HEK293 (cell line): ENCODE measurements around the gene NPTX1.

Source experiments
- FEZF1 ChIP-seq: fragments of 450-650 bp; formaldehyde crosslinking; IDR thresholded peaks from 2 replicates; pipeline ENCODE4 v1.5.1; 2016; ENCODE audit warnings: missing biosample characterization, missing genetic modification characterization
- GFI1B ChIP-seq: fragments of 450-650 bp; formaldehyde crosslinking; IDR thresholded peaks from 2 replicates; pipeline ENCODE4 v1.5.1; 2016; ENCODE audit warnings: missing biosample characterization, missing genetic modification characterization
- GLIS1 ChIP-seq: fragments of 450-650 bp; formaldehyde crosslinking; IDR thresholded peaks from 2 replicates; pipeline ENCODE4 v1.5.1; 2016; ENCODE audit warnings: missing biosample characterization, missing genetic modification characterization
- GLIS2 ChIP-seq: fragments of 450-650 bp; formaldehyde crosslinking; IDR thresholded peaks from 2 replicates; pipeline ENCODE4 v1.5.1; 2016; ENCODE audit warnings: missing biosample characterization, missing genetic modification characterization
- HOXC10 ChIP-seq: sonication (generic); formaldehyde crosslinking; IDR thresholded peaks from 2 replicates; pipeline ENCODE4 v1.8.1; 2023; ENCODE audit warnings: mild to moderate bottlenecking, missing genetic modification reagents
- KLF16 ChIP-seq: fragments of 450-650 bp; formaldehyde crosslinking; IDR thresholded peaks from 2 replicates; pipeline ENCODE4 v1.5.1; 2017; ENCODE audit warnings: missing biosample characterization, missing genetic modification characterization
- MYNN ChIP-seq: fragments of 450-650 bp; formaldehyde crosslinking; IDR thresholded peaks from 2 replicates; pipeline ENCODE4 v1.5.1; 2016; ENCODE audit warnings: missing biosample characterization, missing genetic modification characterization, borderline replicate concordance
- SETDB1 ChIP-seq: IDR thresholded peaks from one replicate; pipeline ENCODE4 v1.6.1; 2017; ENCODE audit warnings: mild to moderate bottlenecking, low read length, moderate library complexity, mixed read lengths; ENCODE audit not compliant: insufficient read length
- SP7 ChIP-seq: fragments of 450-650 bp; formaldehyde crosslinking; IDR thresholded peaks from 2 replicates; pipeline ENCODE4 v1.5.1; 2016; ENCODE audit warnings: missing biosample characterization, missing genetic modification characterization
- WT1 ChIP-seq: fragments of 450-650 bp; formaldehyde crosslinking; IDR thresholded peaks from 2 replicates; pipeline ENCODE4 v1.5.1; 2016; ENCODE audit warnings: missing biosample characterization, missing genetic modification characterization
- ZBTB1 ChIP-seq: fragments of 450-650 bp; formaldehyde crosslinking; IDR thresholded peaks from 2 replicates; pipeline ENCODE4 v1.5.1; 2016; ENCODE audit warnings: missing biosample characterization, missing genetic modification characterization
- ZFP3 ChIP-seq: fragments of 450-650 bp; formaldehyde crosslinking; IDR thresholded peaks from 2 replicates; pipeline ENCODE4 v1.5.1; 2016; ENCODE audit warnings: low read depth, missing biosample characterization, missing genetic modification characterization
- ZFP69B ChIP-seq: fragments of 450-650 bp; formaldehyde crosslinking; IDR thresholded peaks from 2 replicates; pipeline ENCODE4 v1.5.1; 2016; ENCODE audit warnings: missing biosample characterization, missing genetic modification characterization
- ZIC2 ChIP-seq: fragments of 450-650 bp; formaldehyde crosslinking; IDR thresholded peaks from 2 replicates; pipeline ENCODE4 v1.5.1; 2016; ENCODE audit warnings: missing biosample characterization, missing genetic modification characterization
- ZNF16 ChIP-seq: fragments of 450-650 bp; formaldehyde crosslinking; IDR thresholded peaks from 2 replicates; pipeline ENCODE4 v1.5.1; 2016; ENCODE audit warnings: low read depth, missing biosample characterization, missing genetic modification characterization
- ZNF175 ChIP-seq: fragments of 450-650 bp; formaldehyde crosslinking; IDR thresholded peaks from 2 replicates; pipeline ENCODE4 v1.5.1; 2016; ENCODE audit warnings: missing biosample characterization, missing genetic modification characterization
- ZNF2 ChIP-seq: fragments of 450-650 bp; formaldehyde crosslinking; IDR thresholded peaks from 2 replicates; pipeline ENCODE4 v1.5.1; 2016; ENCODE audit warnings: missing biosample characterization, missing genetic modification characterization
- ZNF202 ChIP-seq: fragments of 450-650 bp; formaldehyde crosslinking; IDR thresholded peaks from 2 replicates; pipeline ENCODE4 v1.5.1; 2016; ENCODE audit warnings: missing biosample characterization, missing genetic modification characterization, borderline replicate concordance
- ZNF211 ChIP-seq: fragments of 450-650 bp; formaldehyde crosslinking; IDR thresholded peaks from 2 replicates; pipeline ENCODE4 v1.5.1; 2016; ENCODE audit warnings: low read depth, missing biosample characterization, missing genetic modification characterization
- ZNF223 ChIP-seq: fragments of 450-650 bp; formaldehyde crosslinking; IDR thresholded peaks from 2 replicates; pipeline ENCODE4 v1.5.1; 2016; ENCODE audit warnings: missing biosample characterization, missing genetic modification characterization
- ZNF23 ChIP-seq: fragments of 450-650 bp; formaldehyde crosslinking; IDR thresholded peaks from 2 replicates; pipeline ENCODE4 v1.5.1; 2016; ENCODE audit warnings: missing biosample characterization, missing genetic modification characterization, borderline replicate concordance
- ZNF274 ChIP-seq, 2 experiments: fragments of 200-500 bp in 1 of 2; fragments of 450-650 bp in 1 of 2; sonication (Bioruptor generic) in 1 of 2; formaldehyde crosslinking in 1 of 2; IDR thresholded peaks; 2 replicates each; pipeline versions ENCODE4 v1.5.1 to v1.6.1; 2014 to 2016; ENCODE audit warnings: borderline replicate concordance in 1 of 2, inconsistent platforms in 1 of 2, low read length in 1 of 2, missing biosample characterization in 1 of 2, missing genetic modification characterization in 1 of 2
- ZNF544 ChIP-seq: fragments of 450-650 bp; formaldehyde crosslinking; IDR thresholded peaks from 2 replicates; pipeline ENCODE4 v1.5.0; 2017; ENCODE audit warnings: missing biosample characterization, missing genetic modification characterization
- ZNF571 ChIP-seq: fragments of 450-650 bp; formaldehyde crosslinking; IDR thresholded peaks from 2 replicates; pipeline ENCODE4 v1.5.0; 2017; ENCODE audit warnings: missing biosample characterization, missing genetic modification characterization
- ZNF600 ChIP-seq: fragments of 450-650 bp; formaldehyde crosslinking; IDR thresholded peaks from 2 replicates; pipeline ENCODE4 v1.5.1; 2016; ENCODE audit warnings: missing biosample characterization, missing genetic modification characterization
- ZNF670 ChIP-seq: fragments of 450-650 bp; formaldehyde crosslinking; IDR thresholded peaks from 2 replicates; pipeline ENCODE4 v1.5.1; 2016; ENCODE audit warnings: missing biosample characterization, missing genetic modification characterization, low read depth
- ZNF707 ChIP-seq: fragments of 450-650 bp; formaldehyde crosslinking; IDR thresholded peaks from 2 replicates; pipeline ENCODE4 v1.5.1; 2016; ENCODE audit warnings: missing biosample characterization, missing genetic modification characterization
- ZNF791 ChIP-seq: fragments of 450-650 bp; formaldehyde crosslinking; IDR thresholded peaks from 2 replicates; pipeline ENCODE4 v1.5.1; 2016; ENCODE audit warnings: missing biosample characterization, missing genetic modification characterization
- TF ChIP-seq, protein P1 (sequence below): fragments of 450-650 bp; formaldehyde crosslinking; IDR thresholded peaks from 2 replicates; pipeline ENCODE4 v1.5.1; 2016; ENCODE audit warnings: missing biosample characterization, missing genetic modification characterization
- TF ChIP-seq, protein P2 (sequence below): fragments of 450-650 bp; formaldehyde crosslinking; IDR thresholded peaks from 2 replicates; pipeline ENCODE4 v1.5.1; 2016; ENCODE audit warnings: missing biosample characterization, missing genetic modification characterization, low read depth
- TF ChIP-seq, protein P3 (sequence below): IDR thresholded peaks from 2 replicates; pipeline ENCODE4 v1.6.1; 2011; ENCODE audit warnings: mild to moderate bottlenecking, low read depth, low read length, borderline replicate concordance
- TF ChIP-seq, protein P4 (sequence below): sonication (generic); formaldehyde crosslinking; IDR thresholded peaks from 2 replicates; pipeline ENCODE4 v1.8.1; 2022; ENCODE audit warnings: mild to moderate bottlenecking, moderate library complexity, missing genetic modification reagents
- TF ChIP-seq, protein P5 (sequence below): fragments of 450-650 bp; formaldehyde crosslinking; IDR thresholded peaks from 2 replicates; pipeline ENCODE4 v1.5.1; 2016; ENCODE audit warnings: missing biosample characterization, missing genetic modification characterization

The NPTX1 gene

DNA sequence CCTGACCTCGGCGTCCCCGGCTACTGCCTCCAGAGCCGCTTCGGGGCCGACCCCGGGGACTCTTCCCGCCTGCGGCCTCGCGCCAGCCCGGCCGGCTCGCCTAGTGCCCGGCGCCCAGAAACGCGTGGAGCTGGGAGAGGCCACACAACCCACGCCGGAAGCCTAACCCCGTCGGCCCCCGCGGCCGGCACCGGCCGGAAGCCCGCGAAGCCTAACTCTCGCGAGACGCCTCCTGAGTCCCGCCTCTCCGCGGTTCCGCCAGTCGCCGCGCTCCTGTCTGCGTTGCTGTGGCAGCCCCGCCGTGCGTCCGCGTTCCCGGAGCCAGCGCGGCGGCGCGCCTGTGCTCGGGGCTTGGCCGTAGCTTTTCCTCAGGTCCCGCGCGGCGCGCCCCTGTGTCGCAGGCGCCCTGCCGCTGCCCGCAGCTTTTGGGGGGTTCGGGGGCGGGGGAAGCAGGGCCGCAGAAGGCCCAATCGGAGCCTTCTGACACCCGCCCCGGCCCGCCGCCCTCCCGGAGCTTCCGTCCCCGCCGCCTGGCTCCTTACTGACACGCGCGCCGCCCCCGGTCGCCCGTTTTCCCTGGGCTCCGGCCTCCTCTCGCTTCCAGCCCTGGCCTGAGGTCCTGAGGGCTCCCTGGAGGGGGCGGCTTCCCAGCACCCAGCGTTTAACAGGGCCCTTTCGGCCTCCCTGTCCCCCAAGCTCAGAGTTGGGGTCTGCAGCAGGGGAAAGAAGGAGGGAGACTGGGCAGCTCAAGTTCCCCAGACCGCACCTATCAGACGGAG lies 21.7 kb downstream of the NPTX1 start (continued):
- no peak for TF ChIP-seq ZBTB1 (tag by site-specific recombination)
- no peak; the same call in 1 of the 2 replicates for TF ChIP-seq ZIC2 (tag by site-specific recombination)
- TF ChIP-seq, protein P1, sequence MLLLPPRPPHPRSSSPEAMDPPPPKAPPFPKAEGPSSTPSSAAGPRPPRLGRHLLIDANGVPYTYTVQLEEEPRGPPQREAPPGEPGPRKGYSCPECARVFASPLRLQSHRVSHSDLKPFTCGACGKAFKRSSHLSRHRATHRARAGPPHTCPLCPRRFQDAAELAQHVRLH = no peak
- no peak for TF ChIP-seq ZNF211 (tag by site-specific recombination)
- no peak for TF ChIP-seq MYNN (tag by site-specific recombination)
- TF ChIP-seq ZNF600 (tag by site-specific recombination) = peak; percentile 66
- TF ChIP-seq ZNF2 = peak; percentile 59; the same call in 1 of the 2 replicates
- no peak for TF ChIP-seq ZNF274 (IDR thresholded peaks at IDR 0.05; ENCODE audit: low read length)
- TF ChIP-seq ZNF274 (tag by site-specific recombination; IDR thresholded peaks at IDR 0.05; ENCODE audit: borderline replicate concordance) = no peak
- TF ChIP-seq GLIS1 = peak; percentile 86
- TF ChIP-seq ZNF175 (tag by site-specific recombination) = no peak
- TF ChIP-seq, protein P2, sequence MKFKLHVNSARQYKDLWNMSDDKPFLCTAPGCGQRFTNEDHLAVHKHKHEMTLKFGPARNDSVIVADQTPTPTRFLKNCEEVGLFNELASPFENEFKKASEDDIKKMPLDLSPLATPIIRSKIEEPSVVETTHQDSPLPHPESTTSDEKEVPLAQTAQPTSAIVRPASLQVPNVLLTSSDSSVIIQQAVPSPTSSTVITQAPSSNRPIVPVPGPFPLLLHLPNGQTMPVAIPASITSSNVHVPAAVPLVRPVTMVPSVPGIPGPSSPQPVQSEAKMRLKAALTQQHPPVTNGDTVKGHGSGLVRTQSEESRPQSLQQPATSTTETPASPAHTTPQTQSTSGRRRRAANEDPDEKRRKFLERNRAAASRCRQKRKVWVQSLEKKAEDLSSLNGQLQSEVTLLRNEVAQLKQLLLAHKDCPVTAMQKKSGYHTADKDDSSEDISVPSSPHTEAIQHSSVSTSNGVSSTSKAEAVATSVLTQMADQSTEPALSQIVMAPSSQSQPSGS (tag by site-specific recombination) = no peak
- no peak for TF ChIP-seq ZNF544 (tag by site-specific recombination)
- TF ChIP-seq ZNF23 (tag by site-specific recombination) = no peak
- TF ChIP-seq, protein P3, sequence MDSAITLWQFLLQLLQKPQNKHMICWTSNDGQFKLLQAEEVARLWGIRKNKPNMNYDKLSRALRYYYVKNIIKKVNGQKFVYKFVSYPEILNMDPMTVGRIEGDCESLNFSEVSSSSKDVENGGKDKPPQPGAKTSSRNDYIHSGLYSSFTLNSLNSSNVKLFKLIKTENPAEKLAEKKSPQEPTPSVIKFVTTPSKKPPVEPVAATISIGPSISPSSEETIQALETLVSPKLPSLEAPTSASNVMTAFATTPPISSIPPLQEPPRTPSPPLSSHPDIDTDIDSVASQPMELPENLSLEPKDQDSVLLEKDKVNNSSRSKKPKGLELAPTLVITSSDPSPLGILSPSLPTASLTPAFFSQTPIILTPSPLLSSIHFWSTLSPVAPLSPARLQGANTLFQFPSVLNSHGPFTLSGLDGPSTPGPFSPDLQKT = peak; percentile 72; the same call in 1 of the 2 replicates
- TF ChIP-seq ZNF16 (tag by site-specific recombination) = no peak
- no peak for TF ChIP-seq SETDB1
- TF ChIP-seq, protein P4, sequence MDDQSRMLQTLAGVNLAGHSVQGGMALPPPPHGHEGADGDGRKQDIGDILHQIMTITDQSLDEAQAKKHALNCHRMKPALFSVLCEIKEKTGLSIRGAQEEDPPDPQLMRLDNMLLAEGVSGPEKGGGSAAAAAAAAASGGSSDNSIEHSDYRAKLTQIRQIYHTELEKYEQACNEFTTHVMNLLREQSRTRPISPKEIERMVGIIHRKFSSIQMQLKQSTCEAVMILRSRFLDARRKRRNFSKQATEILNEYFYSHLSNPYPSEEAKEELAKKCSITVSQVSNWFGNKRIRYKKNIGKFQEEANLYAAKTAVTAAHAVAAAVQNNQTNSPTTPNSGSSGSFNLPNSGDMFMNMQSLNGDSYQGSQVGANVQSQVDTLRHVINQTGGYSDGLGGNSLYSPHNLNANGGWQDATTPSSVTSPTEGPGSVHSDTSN (CRISPR knock-in tag) = peak; percentile 90
- TF ChIP-seq ZNF223 (tag by site-specific recombination) = no peak
- TF ChIP-seq GFI1B (tag by site-specific recombination) = no peak
- no peak for TF ChIP-seq ZNF571 (tag by site-specific recombination)
- TF ChIP-seq ZNF791 (tag by site-specific recombination) = no peak
- TF ChIP-seq HOXC10 (CRISPR knock-in tag) = 0 out of 2 replicates have a peak, but pooled peaks have one; percentile 73
- TF ChIP-seq KLF16 (tag by site-specific recombination) = peak; percentile 34; the same call in 1 of the 2 replicates
- TF ChIP-seq ZNF202 (tag by site-specific recombination) = no peak
- no peak for TF ChIP-seq ZFP3 (tag by site-specific recombination)
- peak; percentile 24; the same call in 1 of the 2 replicates for TF ChIP-seq ZFP69B (tag by site-specific recombination)
- peak; percentile 25; the same call in 1 of the 2 replicates for TF ChIP-seq SP7
- TF ChIP-seq, protein P5, sequence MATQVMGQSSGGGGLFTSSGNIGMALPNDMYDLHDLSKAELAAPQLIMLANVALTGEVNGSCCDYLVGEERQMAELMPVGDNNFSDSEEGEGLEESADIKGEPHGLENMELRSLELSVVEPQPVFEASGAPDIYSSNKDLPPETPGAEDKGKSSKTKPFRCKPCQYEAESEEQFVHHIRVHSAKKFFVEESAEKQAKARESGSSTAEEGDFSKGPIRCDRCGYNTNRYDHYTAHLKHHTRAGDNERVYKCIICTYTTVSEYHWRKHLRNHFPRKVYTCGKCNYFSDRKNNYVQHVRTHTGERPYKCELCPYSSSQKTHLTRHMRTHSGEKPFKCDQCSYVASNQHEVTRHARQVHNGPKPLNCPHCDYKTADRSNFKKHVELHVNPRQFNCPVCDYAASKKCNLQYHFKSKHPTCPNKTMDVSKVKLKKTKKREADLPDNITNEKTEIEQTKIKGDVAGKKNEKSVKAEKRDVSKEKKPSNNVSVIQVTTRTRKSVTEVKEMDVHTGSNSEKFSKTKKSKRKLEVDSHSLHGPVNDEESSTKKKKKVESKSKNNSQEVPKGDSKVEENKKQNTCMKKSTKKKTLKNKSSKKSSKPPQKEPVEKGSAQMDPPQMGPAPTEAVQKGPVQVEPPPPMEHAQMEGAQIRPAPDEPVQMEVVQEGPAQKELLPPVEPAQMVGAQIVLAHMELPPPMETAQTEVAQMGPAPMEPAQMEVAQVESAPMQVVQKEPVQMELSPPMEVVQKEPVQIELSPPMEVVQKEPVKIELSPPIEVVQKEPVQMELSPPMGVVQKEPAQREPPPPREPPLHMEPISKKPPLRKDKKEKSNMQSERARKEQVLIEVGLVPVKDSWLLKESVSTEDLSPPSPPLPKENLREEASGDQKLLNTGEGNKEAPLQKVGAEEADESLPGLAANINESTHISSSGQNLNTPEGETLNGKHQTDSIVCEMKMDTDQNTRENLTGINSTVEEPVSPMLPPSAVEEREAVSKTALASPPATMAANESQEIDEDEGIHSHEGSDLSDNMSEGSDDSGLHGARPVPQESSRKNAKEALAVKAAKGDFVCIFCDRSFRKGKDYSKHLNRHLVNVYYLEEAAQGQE = no peak
- TF ChIP-seq ZNF670 = no peak
- TF ChIP-seq ZNF707 (tag by site-specific recombination) = no peak
- TF ChIP-seq FEZF1 (tag by site-specific recombination) = no peak
- TF ChIP-seq WT1 = no peak
- peak; percentile 71; the same call in 1 of the 2 replicates for TF ChIP-seq GLIS2 (tag by site-specific recombination)
